Measurements from ENCODE around the gene NOS3.

DNA sequence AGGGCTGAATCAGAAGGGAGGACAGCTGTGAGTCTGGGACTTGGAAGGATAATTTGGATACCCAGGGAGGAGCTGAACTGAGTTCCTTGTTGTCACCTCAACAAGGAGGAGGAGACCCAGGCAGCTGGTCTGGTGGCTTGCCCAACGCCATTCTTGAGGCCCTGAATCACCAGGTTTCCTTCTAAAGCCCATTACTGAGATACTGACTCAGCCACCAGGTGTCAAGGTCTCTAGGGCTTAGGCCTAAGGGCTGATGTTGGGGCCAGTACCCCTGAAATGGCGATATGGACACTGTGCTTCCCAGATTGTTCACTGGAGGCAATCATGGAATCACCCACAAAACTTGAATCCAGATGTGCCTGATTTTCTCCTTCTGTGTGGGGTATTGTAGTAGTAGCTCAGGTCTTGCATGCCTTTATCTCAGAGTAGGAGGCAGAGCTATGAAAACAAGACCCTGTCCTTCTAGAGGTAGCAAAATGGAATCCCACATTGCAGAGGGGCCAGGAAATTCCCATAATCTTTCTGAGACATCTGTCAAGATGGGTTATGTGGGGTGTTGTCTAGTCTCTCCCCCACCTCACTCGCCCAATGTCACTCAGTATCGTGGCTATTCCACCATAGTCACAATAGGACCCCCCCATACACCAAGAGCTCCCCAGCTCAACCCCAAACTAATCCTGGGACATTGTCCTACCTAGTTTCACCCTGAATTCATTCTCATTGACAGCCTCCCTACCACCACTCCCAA is 35.3 kb downstream of the NOS3 start:
- TF ChIP-seq, protein P1, sequence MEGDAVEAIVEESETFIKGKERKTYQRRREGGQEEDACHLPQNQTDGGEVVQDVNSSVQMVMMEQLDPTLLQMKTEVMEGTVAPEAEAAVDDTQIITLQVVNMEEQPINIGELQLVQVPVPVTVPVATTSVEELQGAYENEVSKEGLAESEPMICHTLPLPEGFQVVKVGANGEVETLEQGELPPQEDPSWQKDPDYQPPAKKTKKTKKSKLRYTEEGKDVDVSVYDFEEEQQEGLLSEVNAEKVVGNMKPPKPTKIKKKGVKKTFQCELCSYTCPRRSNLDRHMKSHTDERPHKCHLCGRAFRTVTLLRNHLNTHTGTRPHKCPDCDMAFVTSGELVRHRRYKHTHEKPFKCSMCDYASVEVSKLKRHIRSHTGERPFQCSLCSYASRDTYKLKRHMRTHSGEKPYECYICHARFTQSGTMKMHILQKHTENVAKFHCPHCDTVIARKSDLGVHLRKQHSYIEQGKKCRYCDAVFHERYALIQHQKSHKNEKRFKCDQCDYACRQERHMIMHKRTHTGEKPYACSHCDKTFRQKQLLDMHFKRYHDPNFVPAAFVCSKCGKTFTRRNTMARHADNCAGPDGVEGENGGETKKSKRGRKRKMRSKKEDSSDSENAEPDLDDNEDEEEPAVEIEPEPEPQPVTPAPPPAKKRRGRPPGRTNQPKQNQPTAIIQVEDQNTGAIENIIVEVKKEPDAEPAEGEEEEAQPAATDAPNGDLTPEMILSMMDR (IDR thresholded peaks at IDR 0.05; ENCODE audit: poor library complexity, severe bottlenecking), result no peak
- TF ChIP-seq EZH2 (IDR thresholded peaks at IDR 0.05; ENCODE audit: borderline replicate concordance, insufficient read depth, low read length, poor library complexity, severe bottlenecking) (no peak), POLR2AphosphoS5 (IDR thresholded peaks at IDR 0.05) (no peak), EP300 (conservative IDR thresholded peaks at IDR 0.05; ENCODE audit: poor library complexity, severe bottlenecking) (no peak), RAD21 (conservative IDR thresholded peaks at IDR 0.05) (no peak), MXI1 (conservative IDR thresholded peaks at IDR 0.05; ENCODE audit: poor library complexity, severe bottlenecking) (no peak), TAF1 (IDR thresholded peaks at IDR 0.05; ENCODE audit: low read depth) (no peak)
- TF ChIP-seq, protein P2, sequence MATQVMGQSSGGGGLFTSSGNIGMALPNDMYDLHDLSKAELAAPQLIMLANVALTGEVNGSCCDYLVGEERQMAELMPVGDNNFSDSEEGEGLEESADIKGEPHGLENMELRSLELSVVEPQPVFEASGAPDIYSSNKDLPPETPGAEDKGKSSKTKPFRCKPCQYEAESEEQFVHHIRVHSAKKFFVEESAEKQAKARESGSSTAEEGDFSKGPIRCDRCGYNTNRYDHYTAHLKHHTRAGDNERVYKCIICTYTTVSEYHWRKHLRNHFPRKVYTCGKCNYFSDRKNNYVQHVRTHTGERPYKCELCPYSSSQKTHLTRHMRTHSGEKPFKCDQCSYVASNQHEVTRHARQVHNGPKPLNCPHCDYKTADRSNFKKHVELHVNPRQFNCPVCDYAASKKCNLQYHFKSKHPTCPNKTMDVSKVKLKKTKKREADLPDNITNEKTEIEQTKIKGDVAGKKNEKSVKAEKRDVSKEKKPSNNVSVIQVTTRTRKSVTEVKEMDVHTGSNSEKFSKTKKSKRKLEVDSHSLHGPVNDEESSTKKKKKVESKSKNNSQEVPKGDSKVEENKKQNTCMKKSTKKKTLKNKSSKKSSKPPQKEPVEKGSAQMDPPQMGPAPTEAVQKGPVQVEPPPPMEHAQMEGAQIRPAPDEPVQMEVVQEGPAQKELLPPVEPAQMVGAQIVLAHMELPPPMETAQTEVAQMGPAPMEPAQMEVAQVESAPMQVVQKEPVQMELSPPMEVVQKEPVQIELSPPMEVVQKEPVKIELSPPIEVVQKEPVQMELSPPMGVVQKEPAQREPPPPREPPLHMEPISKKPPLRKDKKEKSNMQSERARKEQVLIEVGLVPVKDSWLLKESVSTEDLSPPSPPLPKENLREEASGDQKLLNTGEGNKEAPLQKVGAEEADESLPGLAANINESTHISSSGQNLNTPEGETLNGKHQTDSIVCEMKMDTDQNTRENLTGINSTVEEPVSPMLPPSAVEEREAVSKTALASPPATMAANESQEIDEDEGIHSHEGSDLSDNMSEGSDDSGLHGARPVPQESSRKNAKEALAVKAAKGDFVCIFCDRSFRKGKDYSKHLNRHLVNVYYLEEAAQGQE (IDR thresholded peaks at IDR 0.05; ENCODE audit: borderline replicate concordance), result no peak
